ENCODE data around the gene ESM1. TPM values are rescaled to one million over a fixed set of nuclear protein-coding genes. Genes with fewer than 3 reads are reported as not detected.
"Not testable (repeated sequence)": the region's sequence is repeated elsewhere in the genome, so short reads cannot be mapped to it uniquely, and the experiment has no call there.

ESM1 gene
- total RNA-seq, 1 experiment from 2014 or later, result not detected

DNA sequence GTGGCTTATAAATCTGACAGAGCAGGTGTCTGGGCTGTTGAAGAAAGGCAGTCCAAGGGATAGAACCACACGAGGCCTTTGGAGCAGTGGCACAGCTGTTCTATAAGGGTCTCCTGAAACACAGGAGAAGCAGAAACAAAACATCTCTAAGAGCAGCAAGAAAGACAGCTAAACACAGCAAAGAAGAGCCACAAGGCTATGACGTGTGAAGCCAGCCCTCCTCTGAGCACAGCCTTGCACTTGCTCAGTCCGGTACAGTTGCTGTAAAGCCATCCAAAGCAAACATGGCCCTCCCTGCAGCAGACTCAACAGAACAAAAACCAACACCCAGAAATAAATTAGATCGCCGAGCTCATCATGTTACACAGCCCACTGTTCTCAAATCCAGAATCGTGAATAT lies 36.0 kb upstream of the ESM1 start:
- H3K9me3 ChIP-seq (ENCODE audit: control insufficient read depth, insufficient read depth, low read depth, low read length), result no peaks in the 10 kb centered on the region
- intact Hi-C loops (cut with micrococcal nuclease; ENCODE audit: unreplicated experiment) (no loop called here), in situ Hi-C loops (cut with HindIII; ENCODE audit: low pct_unique_long_range_greater_than_20kb, low sequenced_read_pairs) (no loop called here)
- no peak overlapping the region for H3K4me3 ChIP-seq (ENCODE audit: low read depth in 2 of 2, low read length in 2 of 2)
- POLR2A ChIA-PET, result no interaction called here
- peaks cover 5% of the 10 kb centered on the region for H3K27me3 ChIP-seq (ENCODE audit: control insufficient read depth, insufficient read depth, low read length)
- CTCF ChIA-PET, result interaction anchor here (0.6 kb wide), 1 partner anchor 531 kb away, joined by 3 read pairs; no protein-coding TSS in a partner anchor
- DNase-seq (ENCODE audit: low read depth, low spot score) (no peak), ATAC-seq (no peak)
- BruUV-seq (replicated peaks), result no TSS peak
- no peaks in the 10 kb centered on the region for H3K4me1 ChIP-seq (ENCODE audit: control insufficient read depth, insufficient read depth, low read length)
- TF ChIP-seq POLR2AphosphoS5 (IDR thresholded peaks at IDR 0.05; ENCODE audit: low read depth, low read length), result no peak
- no peak for TF ChIP-seq SIN3A (IDR thresholded peaks at IDR 0.05; ENCODE audit: borderline replicate concordance, insufficient read depth, low read depth, low read length)
- TF ChIP-seq, protein P1, sequence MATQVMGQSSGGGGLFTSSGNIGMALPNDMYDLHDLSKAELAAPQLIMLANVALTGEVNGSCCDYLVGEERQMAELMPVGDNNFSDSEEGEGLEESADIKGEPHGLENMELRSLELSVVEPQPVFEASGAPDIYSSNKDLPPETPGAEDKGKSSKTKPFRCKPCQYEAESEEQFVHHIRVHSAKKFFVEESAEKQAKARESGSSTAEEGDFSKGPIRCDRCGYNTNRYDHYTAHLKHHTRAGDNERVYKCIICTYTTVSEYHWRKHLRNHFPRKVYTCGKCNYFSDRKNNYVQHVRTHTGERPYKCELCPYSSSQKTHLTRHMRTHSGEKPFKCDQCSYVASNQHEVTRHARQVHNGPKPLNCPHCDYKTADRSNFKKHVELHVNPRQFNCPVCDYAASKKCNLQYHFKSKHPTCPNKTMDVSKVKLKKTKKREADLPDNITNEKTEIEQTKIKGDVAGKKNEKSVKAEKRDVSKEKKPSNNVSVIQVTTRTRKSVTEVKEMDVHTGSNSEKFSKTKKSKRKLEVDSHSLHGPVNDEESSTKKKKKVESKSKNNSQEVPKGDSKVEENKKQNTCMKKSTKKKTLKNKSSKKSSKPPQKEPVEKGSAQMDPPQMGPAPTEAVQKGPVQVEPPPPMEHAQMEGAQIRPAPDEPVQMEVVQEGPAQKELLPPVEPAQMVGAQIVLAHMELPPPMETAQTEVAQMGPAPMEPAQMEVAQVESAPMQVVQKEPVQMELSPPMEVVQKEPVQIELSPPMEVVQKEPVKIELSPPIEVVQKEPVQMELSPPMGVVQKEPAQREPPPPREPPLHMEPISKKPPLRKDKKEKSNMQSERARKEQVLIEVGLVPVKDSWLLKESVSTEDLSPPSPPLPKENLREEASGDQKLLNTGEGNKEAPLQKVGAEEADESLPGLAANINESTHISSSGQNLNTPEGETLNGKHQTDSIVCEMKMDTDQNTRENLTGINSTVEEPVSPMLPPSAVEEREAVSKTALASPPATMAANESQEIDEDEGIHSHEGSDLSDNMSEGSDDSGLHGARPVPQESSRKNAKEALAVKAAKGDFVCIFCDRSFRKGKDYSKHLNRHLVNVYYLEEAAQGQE (IDR thresholded peaks at IDR 0.05; ENCODE audit: insufficient read depth in 1 of 2, low read depth in 2 of 2, low read length in 1 of 2), result no peak
- no peak for TF ChIP-seq TCF7L2 (IDR thresholded peaks at IDR 0.05; ENCODE audit: low read depth, low read length)
- TF ChIP-seq, protein P2, sequence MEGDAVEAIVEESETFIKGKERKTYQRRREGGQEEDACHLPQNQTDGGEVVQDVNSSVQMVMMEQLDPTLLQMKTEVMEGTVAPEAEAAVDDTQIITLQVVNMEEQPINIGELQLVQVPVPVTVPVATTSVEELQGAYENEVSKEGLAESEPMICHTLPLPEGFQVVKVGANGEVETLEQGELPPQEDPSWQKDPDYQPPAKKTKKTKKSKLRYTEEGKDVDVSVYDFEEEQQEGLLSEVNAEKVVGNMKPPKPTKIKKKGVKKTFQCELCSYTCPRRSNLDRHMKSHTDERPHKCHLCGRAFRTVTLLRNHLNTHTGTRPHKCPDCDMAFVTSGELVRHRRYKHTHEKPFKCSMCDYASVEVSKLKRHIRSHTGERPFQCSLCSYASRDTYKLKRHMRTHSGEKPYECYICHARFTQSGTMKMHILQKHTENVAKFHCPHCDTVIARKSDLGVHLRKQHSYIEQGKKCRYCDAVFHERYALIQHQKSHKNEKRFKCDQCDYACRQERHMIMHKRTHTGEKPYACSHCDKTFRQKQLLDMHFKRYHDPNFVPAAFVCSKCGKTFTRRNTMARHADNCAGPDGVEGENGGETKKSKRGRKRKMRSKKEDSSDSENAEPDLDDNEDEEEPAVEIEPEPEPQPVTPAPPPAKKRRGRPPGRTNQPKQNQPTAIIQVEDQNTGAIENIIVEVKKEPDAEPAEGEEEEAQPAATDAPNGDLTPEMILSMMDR (IDR thresholded peaks at IDR 0.05), result no peak
- H3K27ac ChIP-seq (ENCODE audit: low read length), result no peak overlapping the region
- H3K36me3 ChIP-seq (ENCODE audit: control insufficient read depth, insufficient read depth, low read length), result no peaks in the 10 kb centered on the region

DNA sequence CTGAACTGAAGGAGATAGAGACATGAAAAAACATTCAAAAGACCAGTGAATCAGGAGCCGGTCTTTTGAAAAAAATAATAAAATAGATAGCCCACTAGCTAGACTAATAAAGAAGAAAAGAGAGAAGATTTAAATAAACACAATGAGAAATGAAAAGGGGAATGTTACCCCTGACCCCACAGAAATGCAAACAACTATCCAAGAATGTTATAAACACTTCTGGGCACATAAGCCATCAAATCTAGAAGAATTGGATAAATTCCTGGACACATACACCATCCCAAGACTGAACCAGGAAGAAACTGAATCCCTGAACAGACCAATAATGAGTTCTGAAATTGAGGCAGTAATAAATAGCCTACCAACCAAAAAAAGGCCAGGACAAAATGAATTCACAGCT lies 24.8 kb upstream of the ESM1 start:
- H3K9me3 ChIP-seq (ENCODE audit: control insufficient read depth, insufficient read depth, low read depth, low read length); H3K27ac ChIP-seq (ENCODE audit: low read length); H3K4me1 ChIP-seq (ENCODE audit: control insufficient read depth, insufficient read depth, low read length); H3K27me3 ChIP-seq (ENCODE audit: control insufficient read depth, insufficient read depth, low read length); POLR2A ChIA-PET; H3K4me3 ChIP-seq (ENCODE audit: low read depth in 2 of 2, low read length in 2 of 2); DNase-seq (ENCODE audit: low read depth, low spot score); intact Hi-C loops (cut with micrococcal nuclease; ENCODE audit: unreplicated experiment); CTCF ChIA-PET; ATAC-seq; BruUV-seq (replicated peaks); H3K36me3 ChIP-seq (ENCODE audit: control insufficient read depth, insufficient read depth, low read length); in situ Hi-C loops (cut with HindIII; ENCODE audit: low pct_unique_long_range_greater_than_20kb, low sequenced_read_pairs): not testable (repeated sequence)

DNA sequence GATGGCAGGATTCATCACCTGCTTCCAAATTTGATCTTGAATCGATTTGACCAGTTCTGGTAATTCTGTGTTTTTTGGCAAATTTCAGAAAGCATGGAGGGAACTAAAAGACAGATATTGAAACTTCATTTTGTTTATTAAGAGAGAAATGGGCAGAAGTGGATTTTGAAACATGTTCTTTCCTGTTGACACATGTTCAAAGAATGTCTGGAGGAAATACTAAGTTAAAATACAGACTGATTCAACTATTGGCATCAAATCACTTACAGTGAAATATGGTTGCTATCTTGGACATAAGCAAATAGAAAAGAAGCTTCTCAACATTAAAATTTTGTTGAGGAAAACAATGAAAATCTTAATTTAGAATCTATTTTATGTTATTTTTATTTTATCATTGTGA lies 19.3 kb upstream of the ESM1 start:
- BruUV-seq (replicated peaks), result no TSS peak
- ATAC-seq, result no peak
- TF ChIP-seq, protein P2 (IDR thresholded peaks at IDR 0.05), result no peak
- TF ChIP-seq, protein P1 (IDR thresholded peaks at IDR 0.05; ENCODE audit: insufficient read depth in 1 of 2, low read depth in 2 of 2, low read length in 1 of 2), result no peak
- TF ChIP-seq SIN3A (IDR thresholded peaks at IDR 0.05; ENCODE audit: borderline replicate concordance, insufficient read depth, low read depth, low read length) (no peak), POLR2AphosphoS5 (IDR thresholded peaks at IDR 0.05; ENCODE audit: low read depth, low read length) (no peak), TCF7L2 (IDR thresholded peaks at IDR 0.05; ENCODE audit: low read depth, low read length) (no peak)
- Histone ChIP-seq H3K4me3 (ENCODE audit: low read depth in 2 of 2, low read length in 2 of 2) (no peak overlapping the region), H3K27ac (ENCODE audit: low read length) (no peak overlapping the region), H3K9me3 (ENCODE audit: control insufficient read depth, insufficient read depth, low read depth, low read length) (no peaks in the 10 kb centered on the region), H3K27me3 (ENCODE audit: control insufficient read depth, insufficient read depth, low read length) (no peaks in the 10 kb centered on the region), H3K36me3 (ENCODE audit: control insufficient read depth, insufficient read depth, low read length) (no peaks in the 10 kb centered on the region), H3K4me1 (ENCODE audit: control insufficient read depth, insufficient read depth, low read length) (no peaks in the 10 kb centered on the region)
- POLR2A ChIA-PET, result no interaction called here
- no peak for DNase-seq (ENCODE audit: low read depth, low spot score)
- in situ Hi-C loops (cut with HindIII; ENCODE audit: low pct_unique_long_range_greater_than_20kb, low sequenced_read_pairs) (no loop called here), intact Hi-C loops (cut with micrococcal nuclease; ENCODE audit: unreplicated experiment) (no loop called here)
- CTCF ChIA-PET, result no interaction called here

All from Panc1 (cell line).